Endothelial cell of umbilical vein (primary cell): ENCODE data around the gene BET1L. TPM values are rescaled to one million over a fixed set of nuclear protein-coding genes. Genes with fewer than 3 reads are reported as not detected.

Source experiments
- BruUV-seq: library from RNA; stranded (reverse); fragments of 400-500 nt; replicated peaks from 2 replicates; lab custom pipeline; 2021; lab: Mats Ljungman, UMichigan
- CTCF ChIA-PET: fragments of 300-600, 350-600 bp; sonication (Branson Sonifier 250); formaldehyde crosslinking; loops from one replicate; lab custom pipeline; 2021; ENCODE audit warnings: antibody characterized with exemption, inconsistent platforms; lab: Charles Lee
- POLR2A ChIA-PET: fragments of 300-600, 350-600 bp; sonication (Branson Sonifier 250); formaldehyde crosslinking; loops from one replicate; lab custom pipeline; 2021; ENCODE audit warnings: antibody characterized with exemption, inconsistent platforms; lab: Charles Lee
- DNase-seq: peaks from one replicate; pipeline ENCODE4 v3.0.0-alpha.2; 2011; ENCODE audit warnings: low read depth, low spot score
- FAIRE-seq: peaks from 2 replicates; lab custom pipeline; 2011; peaks lifted over from hg19 to GRCh38; lab: Jason Lieb, UNC
- H2AFZ ChIP-seq: 2 replicates; pipeline ENCODE4 v1.6.0; 2012; ENCODE audit warnings: low read depth, low read length, control low read depth, inconsistent platforms
- H3K27ac ChIP-seq: 2 replicates; pipeline ENCODE4 v1.5.1; 2011; ENCODE audit warnings: low read depth, mild to moderate bottlenecking, control low read depth, low read length, moderate library complexity; ENCODE audit not compliant: insufficient read depth
- H3K27me3 ChIP-seq, 2 experiments: 2 replicates each; pipeline versions ENCODE4 v1.6.0 to v1.6.1; 2011; ENCODE audit warnings: low read length in 2 of 2, mixed read lengths in 1 of 2; ENCODE audit not compliant: control insufficient read depth in 2 of 2, insufficient read depth in 2 of 2
- H3K36me3 ChIP-seq, 2 experiments: 2 replicates in 1 of 2; 3 replicates in 1 of 2; pipeline ENCODE4 v1.5.1; 2011; ENCODE audit warnings: low read length in 2 of 2, mild to moderate bottlenecking in 1 of 2, moderate library complexity in 1 of 2; ENCODE audit not compliant: control insufficient read depth in 2 of 2, insufficient read depth in 2 of 2; ENCODE audit errors: extremely low read depth in 1 of 2
- H3K4me1 ChIP-seq: 3 replicates; pipeline ENCODE4 v1.5.1; 2011; ENCODE audit warnings: mild to moderate bottlenecking, low read length; ENCODE audit not compliant: control insufficient read depth, insufficient read depth; ENCODE audit errors: extremely low read depth
- H3K4me2 ChIP-seq: 2 replicates; pipeline ENCODE4 v1.6.1; 2011; ENCODE audit warnings: low read length, control low read depth, mixed read lengths; ENCODE audit not compliant: insufficient read depth
- H3K4me3 ChIP-seq, 3 experiments: fragments of 200-600 bp in 1 of 3; sonication (generic), shearing (Covaris generic) in 1 of 3; replicated peaks in 1 of 3; 2 replicates each; pipeline ENCODE4 v1.5.1; 2011 to 2016; ENCODE audit warnings: control low read depth in 3 of 3, low read length in 3 of 3, mild to moderate bottlenecking in 2 of 3, inconsistent platforms in 1 of 3, low read depth in 1 of 3, moderate library complexity in 1 of 3; ENCODE audit not compliant: insufficient read depth in 1 of 3
- H3K79me2 ChIP-seq: 2 replicates; pipeline ENCODE4 v1.6.0; 2012; ENCODE audit warnings: low read length, inconsistent platforms; ENCODE audit not compliant: control insufficient read depth, insufficient read depth
- H3K9ac ChIP-seq: replicated peaks from 2 replicates; pipeline ENCODE3; 2011; ENCODE audit warnings: low read length, control low read depth; ENCODE audit not compliant: insufficient read depth; ENCODE audit errors: extremely low read depth
- H3K9me1 ChIP-seq: replicated peaks from 3 replicates; pipeline ENCODE4 v1.6.0; 2011; ENCODE audit warnings: mild to moderate bottlenecking, low read length; ENCODE audit not compliant: control insufficient read depth, insufficient read depth; ENCODE audit errors: extremely low read depth
- H3K9me3 ChIP-seq: replicated peaks from 2 replicates; pipeline ENCODE4 v1.5.1; 2012; ENCODE audit warnings: low read length, inconsistent platforms; ENCODE audit not compliant: control insufficient read depth, insufficient read depth
- H4K20me1 ChIP-seq: replicated peaks from 2 replicates; pipeline ENCODE3; 2011; ENCODE audit warnings: mild to moderate bottlenecking, low read length; ENCODE audit not compliant: control insufficient read depth, insufficient read depth; ENCODE audit errors: extremely low read depth
- CTCF ChIP-seq, 2 donors: IDR thresholded peaks; 1 replicate in 1 of 2; 2 replicates in 1 of 2; pipeline ENCODE4 v1.5.1; 2011; ENCODE audit warnings: low read length in 2 of 2, mild to moderate bottlenecking in 2 of 2, moderate library complexity in 2 of 2, control low read depth in 1 of 2, inconsistent platforms in 1 of 2, low read depth in 1 of 2; ENCODE audit not compliant: insufficient read depth in 1 of 2; ENCODE audit errors: extremely low read depth in 1 of 2
- EZH2 ChIP-seq: IDR thresholded peaks from 2 replicates; pipeline ENCODE4 v1.6.1; 2012; ENCODE audit warnings: borderline replicate concordance, low read depth, mild to moderate bottlenecking, moderate library complexity, low read length, inconsistent platforms; ENCODE audit not compliant: severe bottlenecking
- FOS ChIP-seq: IDR thresholded peaks from 2 replicates; pipeline ENCODE4 v1.6.1; 2011; ENCODE audit warnings: mild to moderate bottlenecking, low read length, moderate library complexity, borderline replicate concordance; ENCODE audit not compliant: insufficient read depth
- JUN ChIP-seq: IDR thresholded peaks from 2 replicates; pipeline ENCODE4 v1.6.1; 2011; ENCODE audit warnings: borderline replicate concordance, low read depth; ENCODE audit not compliant: insufficient read length, insufficient read depth
- POLR2A ChIP-seq: IDR thresholded peaks from 2 replicates; pipeline ENCODE4 v1.6.1; 2012; ENCODE audit warnings: low read depth, mild to moderate bottlenecking, control low read depth, low read length
- dilution Hi-C: fragments of 300-500 bp; cut with MboI; formaldehyde crosslinking; loops from one replicate; pipeline ENCODE4 v1.15.0; 2019; ENCODE audit warnings: low sequenced_read_pairs; ENCODE audit not compliant: extremely low pct_ligation_motif_present
- intact Hi-C: fragments of 100-400 bp; cut with micrococcal nuclease; formaldehyde crosslinking; loops from one replicate; pipeline ENCODE4 v1.10.0; 2022
- polyA plus RNA-seq, 4 experiments: library from polyadenylated mRNA; depleted of rRNA in 3 of 4; stranded (reverse) in 3 of 4; unstranded in 1 of 4; fragments of >200 nt; gene quantifications; 2 replicates each; pipeline versions ENCODE4 v1.2.1 to v1.2.3, GENCODE V29; 2011 to 2012; ENCODE audit warnings: missing spikeins in 1 of 4
- total RNA-seq: library from RNA; stranded (reverse); gene quantifications from 2 replicates; pipeline ENCODE4 v1.2.3, GENCODE V29; 2021

The BET1L gene
- total and polyA plus RNA-seq, 2 donors (not counting 3 experiments of a cell fraction or from before 2014, with no cell fraction given), result 31.0 to 80.0 TPM

- ChIA-PET POLR2A (no interaction called here), CTCF (no interaction called here)
- Histone ChIP-seq H3K27ac (no peak overlapping the region), H2AFZ (no peak overlapping the region), H3K9me3 (no peaks in the 10 kb centered on the region), H4K20me1 (no peaks in the 10 kb centered on the region), H3K4me2 (no peak overlapping the region), H3K27me3 (no peaks in the 10 kb centered on the region), H3K79me2 (no peaks in the 10 kb centered on the region), H3K9me1 (no peaks in the 10 kb centered on the region), H3K36me3 (peaks cover 0 to 8% of the 10 kb centered on the region in 2 experiments), H3K9ac (no peak overlapping the region), H3K4me1 (no peaks in the 10 kb centered on the region), H3K4me3 (no peak overlapping the region)
- intact Hi-C loops (no loop called here), dilution Hi-C loops (no loop called here)
- BruUV-seq, result no TSS peak
- TF ChIP-seq POLR2A, result no peak
- TF ChIP-seq CTCF (IDR thresholded peaks at IDR 0.05; ENCODE audit: extremely low read depth in 1 of 2, insufficient read depth in 1 of 2, low read depth in 1 of 2, low read length in 2 of 2), result no peak
- TF ChIP-seq EZH2, result no peak
- TF ChIP-seq FOS, result no peak
- TF ChIP-seq JUN, result no peak
- FAIRE-seq, result no peak
- DNase-seq, result no peak
Observed at GRCh38 chr11:199004-199581, 8.1 kb downstream of the BET1L start.
